Type B pancreatic cell (in vitro differentiated cells): ENCODE data around the gene IKBKE. TPM values are rescaled to one million over a fixed set of nuclear protein-coding genes. Genes with fewer than 3 reads are reported as not detected.

Experiments
- DNase-seq: peaks from one replicate; pipeline ENCODE4 v3.0.0; 2021; ENCODE audit warnings: mixed read lengths; ENCODE audit not compliant: unreplicated experiment; ENCODE audit errors: extremely low spot score
- H3K27ac Mint-ChIP-seq: 2 replicates; pipeline ENCODE4 v1.8.0; 2021; ENCODE audit warnings: mild to moderate bottlenecking, mixed read lengths
- H3K27me3 Mint-ChIP-seq: 2 replicates; pipeline ENCODE4 v1.8.0; 2021; ENCODE audit warnings: mixed read lengths
- H3K36me3 Mint-ChIP-seq: 2 replicates; pipeline ENCODE4 v1.8.0; 2021; ENCODE audit warnings: mixed read lengths
- H3K4me1 Mint-ChIP-seq: one replicate; pipeline ENCODE4 v1.8.0; 2021; ENCODE audit warnings: mixed read lengths; ENCODE audit not compliant: unreplicated experiment
- H3K4me3 Mint-ChIP-seq: 2 replicates; pipeline ENCODE4 v1.8.0; 2021; ENCODE audit warnings: mild to moderate bottlenecking, mixed read lengths
- H3K9me3 Mint-ChIP-seq: 2 replicates; pipeline ENCODE4 v1.8.0; 2021; ENCODE audit warnings: mixed read lengths
- total RNA-seq: library from RNA; stranded (reverse); gene quantifications from 2 replicates; pipeline ENCODE4 v1.2.1, GENCODE V29; 2021; ENCODE audit warnings: low replicate concordance
- TF ChIP-seq, protein P1 (sequence below): fragments of 200-600 bp; sonication (generic); conservative IDR thresholded peaks from 2 replicates; pipeline ENCODE4 v1.5.0; 2021; ENCODE audit warnings: antibody characterized with exemption, mild to moderate bottlenecking

Gene IKBKE
- total RNA-seq, 1 donor from 2014 or later, result 10.7 TPM

GRCh38 chr1:206535853-206536188 is 65.5 kb downstream of the IKBKE start:
- Mint-ChIP-seq H3K9me3 (no peaks in the 10 kb centered on the region), H3K4me1 (peaks cover 3% of the 10 kb centered on the region), H3K27ac (no peak overlapping the region), H3K4me3 (no peak overlapping the region), H3K27me3 (peaks cover 13% of the 10 kb centered on the region), H3K36me3 (no peaks in the 10 kb centered on the region)
- no peak for DNase-seq
- TF ChIP-seq, protein P1, sequence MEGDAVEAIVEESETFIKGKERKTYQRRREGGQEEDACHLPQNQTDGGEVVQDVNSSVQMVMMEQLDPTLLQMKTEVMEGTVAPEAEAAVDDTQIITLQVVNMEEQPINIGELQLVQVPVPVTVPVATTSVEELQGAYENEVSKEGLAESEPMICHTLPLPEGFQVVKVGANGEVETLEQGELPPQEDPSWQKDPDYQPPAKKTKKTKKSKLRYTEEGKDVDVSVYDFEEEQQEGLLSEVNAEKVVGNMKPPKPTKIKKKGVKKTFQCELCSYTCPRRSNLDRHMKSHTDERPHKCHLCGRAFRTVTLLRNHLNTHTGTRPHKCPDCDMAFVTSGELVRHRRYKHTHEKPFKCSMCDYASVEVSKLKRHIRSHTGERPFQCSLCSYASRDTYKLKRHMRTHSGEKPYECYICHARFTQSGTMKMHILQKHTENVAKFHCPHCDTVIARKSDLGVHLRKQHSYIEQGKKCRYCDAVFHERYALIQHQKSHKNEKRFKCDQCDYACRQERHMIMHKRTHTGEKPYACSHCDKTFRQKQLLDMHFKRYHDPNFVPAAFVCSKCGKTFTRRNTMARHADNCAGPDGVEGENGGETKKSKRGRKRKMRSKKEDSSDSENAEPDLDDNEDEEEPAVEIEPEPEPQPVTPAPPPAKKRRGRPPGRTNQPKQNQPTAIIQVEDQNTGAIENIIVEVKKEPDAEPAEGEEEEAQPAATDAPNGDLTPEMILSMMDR, result no peak

GRCh38 chr1:206537141-206537540 is 66.9 kb downstream of the IKBKE start:
- Mint-ChIP-seq H3K4me1 (peaks cover 3% of the 10 kb centered on the region), H3K9me3 (no peaks in the 10 kb centered on the region), H3K27ac (no peak overlapping the region), H3K36me3 (no peaks in the 10 kb centered on the region), H3K27me3 (peaks cover 10% of the 10 kb centered on the region), H3K4me3 (no peak overlapping the region)
- DNase-seq, result no peak
- TF ChIP-seq, protein P1, result no peak

DNA sequence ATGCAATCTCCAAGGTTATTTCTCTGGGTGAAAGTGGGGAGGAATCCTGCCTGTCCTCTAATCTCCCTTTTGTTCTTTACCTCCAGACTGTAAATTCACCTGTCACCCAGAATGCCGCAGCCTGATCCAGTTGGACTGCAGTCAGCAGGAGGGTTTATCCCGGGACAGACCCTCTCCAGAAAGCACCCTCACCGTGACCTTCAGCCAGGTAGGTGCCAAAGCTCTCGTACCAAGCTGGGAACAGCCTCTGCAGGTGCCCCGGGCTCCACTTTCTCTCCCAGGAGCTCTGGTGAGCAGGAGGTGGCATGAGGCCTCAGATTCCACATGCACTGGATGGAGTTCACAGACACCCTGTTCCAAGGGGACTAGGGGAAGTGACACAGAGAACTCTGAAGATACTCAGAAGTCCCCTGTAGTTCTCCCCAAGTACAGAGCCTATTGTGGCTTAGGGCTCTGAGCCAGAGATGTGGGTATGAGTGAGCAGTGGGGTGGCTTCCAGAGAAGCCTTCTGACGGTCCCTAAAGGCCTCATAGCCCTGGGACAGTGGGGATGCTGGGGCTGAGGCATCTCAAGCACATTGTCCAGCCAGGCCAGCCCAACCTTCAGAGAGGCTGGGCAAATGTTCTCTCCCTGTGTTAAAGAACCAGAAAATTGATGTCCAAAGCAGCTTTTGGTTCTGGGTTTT is 68.0 kb downstream of the IKBKE start:
- Mint-ChIP-seq H3K27me3 (peaks cover 10% of the 10 kb centered on the region), H3K27ac (no peak overlapping the region), H3K4me3 (no peak overlapping the region), H3K36me3 (no peaks in the 10 kb centered on the region), H3K4me1 (peaks cover 3% of the 10 kb centered on the region), H3K9me3 (no peaks in the 10 kb centered on the region)
- DNase-seq, result no peak
- TF ChIP-seq, protein P1, result no peak

DNA sequence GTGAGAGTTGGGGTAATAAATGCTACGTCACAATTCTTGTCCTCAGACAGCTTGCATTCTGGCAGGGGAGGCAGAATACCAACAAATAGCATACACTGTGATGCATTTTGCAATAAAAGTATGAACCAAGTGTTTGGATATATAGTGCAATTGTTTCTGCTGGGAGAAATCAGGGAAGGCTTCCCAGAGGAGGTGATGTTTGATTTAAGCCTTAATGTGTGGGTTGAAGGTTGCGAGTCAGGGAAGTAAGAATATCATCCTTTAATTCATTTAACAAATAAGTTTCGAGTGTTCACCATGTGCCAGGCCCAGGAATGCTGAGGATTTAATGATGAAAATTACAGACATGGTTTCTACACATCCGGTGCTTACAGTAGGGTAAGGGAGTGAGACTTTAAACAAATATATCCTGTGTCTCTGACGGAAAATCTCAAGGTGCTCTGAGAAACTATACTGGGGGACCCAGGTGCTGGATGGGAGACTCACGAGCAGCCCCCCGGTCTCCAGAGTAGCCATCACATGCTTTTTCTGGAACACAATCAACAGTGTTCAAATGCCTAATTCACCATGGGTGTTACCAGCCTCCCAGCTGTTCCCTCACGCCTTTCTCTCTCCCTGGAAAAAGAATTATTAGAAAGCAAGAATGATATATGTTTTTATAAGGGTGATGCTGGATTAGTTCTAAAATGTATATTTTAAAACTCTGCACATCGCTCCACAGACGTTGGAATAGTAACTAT is 68.8 kb downstream of the IKBKE start:
- TF ChIP-seq, protein P1, result no peak
- Mint-ChIP-seq H3K27ac (no peak overlapping the region), H3K27me3 (peaks cover 10% of the 10 kb centered on the region), H3K4me3 (no peak overlapping the region), H3K36me3 (no peaks in the 10 kb centered on the region), H3K9me3 (no peaks in the 10 kb centered on the region), H3K4me1 (peaks cover 3% of the 10 kb centered on the region)
- no peak for DNase-seq

DNA sequence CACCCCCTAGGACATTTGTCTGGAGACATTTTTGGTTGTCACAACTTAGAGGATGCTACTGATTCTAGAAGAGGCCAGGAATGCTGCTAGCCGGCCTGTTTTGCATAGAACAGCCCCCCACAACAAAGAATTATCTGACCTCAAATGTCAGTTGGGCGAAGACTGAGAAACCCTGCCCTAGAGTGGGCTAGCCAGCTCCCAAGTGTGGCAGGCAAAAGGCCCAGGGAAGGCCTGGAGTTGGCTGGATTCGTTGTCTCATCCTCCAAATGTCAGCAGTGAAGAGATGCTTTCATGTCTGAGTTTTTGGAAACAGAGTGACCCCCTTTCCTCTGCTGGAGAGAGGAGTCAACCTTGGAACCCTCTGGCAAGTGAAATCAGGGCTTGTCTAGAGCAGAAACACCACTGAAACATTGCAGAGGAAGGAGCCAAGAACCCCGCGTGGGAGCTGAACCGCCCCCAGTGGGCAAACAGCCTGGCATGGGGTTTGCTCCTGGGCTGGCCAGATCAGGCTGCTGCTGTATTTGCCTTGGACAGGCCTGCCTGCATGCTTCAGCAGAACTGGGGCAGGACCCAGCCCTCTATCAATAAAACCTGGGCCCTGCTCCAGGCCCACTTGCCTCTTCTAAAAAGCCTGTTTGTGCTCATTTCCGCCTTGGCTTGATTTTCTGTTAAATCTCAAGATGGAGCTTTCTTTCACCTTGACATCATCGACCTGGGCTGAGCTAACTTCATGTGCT is 69.9 kb downstream of the IKBKE start:
- no peak for DNase-seq
- Mint-ChIP-seq H3K9me3 (no peaks in the 10 kb centered on the region), H3K27me3 (peaks cover 5% of the 10 kb centered on the region), H3K27ac (no peak overlapping the region), H3K4me3 (no peak overlapping the region), H3K4me1 (peaks cover 3% of the 10 kb centered on the region), H3K36me3 (no peaks in the 10 kb centered on the region)
- TF ChIP-seq, protein P1, result no peak
